HTR-8/SVneo (cell line): ENCODE results near the gene LAMC3.

Source experiments
- DNase-seq: peaks from one replicate; pipeline ENCODE4 v3.0.0; 2011; ENCODE audit warnings: low spot score, mixed read lengths; ENCODE audit not compliant: insufficient read length
- FAIRE-seq: peaks from 2 replicates; lab custom pipeline; 2011; peaks lifted over from hg19 to GRCh38; lab: Jason Lieb, UNC

Gene LAMC3

GRCh38 chr9:130975932-130976841 lies 32.8 kb upstream of the LAMC3 start:
- FAIRE-seq (no peak), DNase-seq (no peak)

- DNase-seq (no peak), FAIRE-seq (no peak)
Observed at GRCh38 chr9:130977811-130978221, 31.2 kb upstream of the LAMC3 start.

GRCh38 chr9:130979591-130980385 lies 29.2 kb upstream of the LAMC3 start:
- no peak for FAIRE-seq
- no peak for DNase-seq

- FAIRE-seq (no peak), DNase-seq (no peak)
Observed at GRCh38 chr9:130980526-130980925, 28.4 kb upstream of the LAMC3 start.

GRCh38 chr9:130981002-130981755 lies 27.8 kb upstream of the LAMC3 start:
- FAIRE-seq: no peak
- DNase-seq: no peak

GRCh38 chr9:130981756-130982137 lies 27.2 kb upstream of the LAMC3 start:
- FAIRE-seq (no peak), DNase-seq (no peak)

GRCh38 chr9:130982636-130983358 lies 26.2 kb upstream of the LAMC3 start:
- DNase-seq (no peak), FAIRE-seq (no peak)

- FAIRE-seq (no peak), DNase-seq (no peak)
Observed at GRCh38 chr9:130983359-130983670, 25.7 kb upstream of the LAMC3 start.

- DNase-seq: no peak
- FAIRE-seq: no peak
Observed at GRCh38 chr9:130983970-130984369, 25.0 kb upstream of the LAMC3 start.

- FAIRE-seq (no peak), DNase-seq (no peak)
Observed at GRCh38 chr9:130984521-130984920, 24.5 kb upstream of the LAMC3 start.

- DNase-seq (no peak), FAIRE-seq (no peak)
Observed at GRCh38 chr9:130985029-130985428, 23.9 kb upstream of the LAMC3 start.

GRCh38 chr9:130985606-130986162 lies 23.3 kb upstream of the LAMC3 start:
- no peak for DNase-seq

GRCh38 chr9:130986356-130986965 lies 22.5 kb upstream of the LAMC3 start:
- FAIRE-seq: no peak
- no peak for DNase-seq

More at GRCh38 chr9:130985606-130986162, 23.3 kb upstream of the LAMC3 start:
- no peak for FAIRE-seq

- no peak for DNase-seq
- FAIRE-seq: no peak
Observed at GRCh38 chr9:130987054-130987453, 21.9 kb upstream of the LAMC3 start.

- FAIRE-seq (no peak), DNase-seq (no peak)
Observed at GRCh38 chr9:130987738-130988399, 21.1 kb upstream of the LAMC3 start.

GRCh38 chr9:130988400-130988747 lies 20.6 kb upstream of the LAMC3 start:
- FAIRE-seq (no peak), DNase-seq (no peak)

GRCh38 chr9:130988905-130989304 lies 20.1 kb upstream of the LAMC3 start:
- FAIRE-seq (no peak), DNase-seq (no peak)

- DNase-seq: no peak
- FAIRE-seq: no peak
Observed at GRCh38 chr9:130989391-130989790, 19.6 kb upstream of the LAMC3 start.

- FAIRE-seq (no peak), DNase-seq (no peak)
Observed at GRCh38 chr9:130989891-130990290, 19.1 kb upstream of the LAMC3 start.
